LNCaP clone FGC (cell line): ENCODE results near the gene PLAAT2.
A peak's percentile ranks its signal among the peaks of the same experiment; 100 is the strongest.
"Not testable (repeated sequence)": the region's sequence is repeated elsewhere in the genome, so short reads cannot be mapped to it uniquely, and the experiment has no call there.

ENCODE experiments used
- DNase-seq: peaks from one replicate; pipeline ENCODE4 v3.0.0-alpha.2; 2011; ENCODE audit warnings: low read depth
- H3K4me3 ChIP-seq: 2 replicates; pipeline ENCODE4 v1.5.1; 2011; ENCODE audit warnings: mild to moderate bottlenecking, low read depth, low read length, control low read depth
- CTCF ChIP-seq: IDR thresholded peaks from 2 replicates; pipeline ENCODE4 v1.5.1; 2012; ENCODE audit warnings: mild to moderate bottlenecking; ENCODE audit not compliant: control insufficient read depth, insufficient read depth; ENCODE audit errors: extremely low read depth

The PLAAT2 gene

GRCh38 chr11:63543711-63544110, 19.5 kb downstream of the PLAAT2 start:
- DNase-seq = no peak
- TF ChIP-seq CTCF = no peak
- no peak overlapping the region for H3K4me3 ChIP-seq

DNA sequence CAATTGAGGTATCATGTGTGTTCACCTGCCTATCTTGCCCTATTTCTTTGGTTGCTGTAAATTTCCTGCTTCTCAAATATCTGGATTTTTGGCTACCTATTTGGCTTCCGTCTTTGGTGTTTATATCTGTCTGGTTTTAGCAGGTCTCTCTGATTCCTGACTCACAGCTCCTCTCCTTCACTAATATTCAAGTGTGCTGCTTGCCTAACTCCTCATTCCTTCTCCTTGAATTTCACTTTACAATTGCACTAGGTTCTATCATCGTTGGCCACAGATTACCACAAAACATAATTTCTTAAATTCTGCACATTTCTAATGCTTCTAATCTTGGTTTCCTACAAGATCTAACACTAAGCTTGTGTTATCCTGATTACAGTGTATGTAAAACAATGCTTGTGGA, 20.7 kb downstream of the PLAAT2 start:
- DNase-seq, H3K4me3 ChIP-seq: not testable (repeated sequence)

DNA sequence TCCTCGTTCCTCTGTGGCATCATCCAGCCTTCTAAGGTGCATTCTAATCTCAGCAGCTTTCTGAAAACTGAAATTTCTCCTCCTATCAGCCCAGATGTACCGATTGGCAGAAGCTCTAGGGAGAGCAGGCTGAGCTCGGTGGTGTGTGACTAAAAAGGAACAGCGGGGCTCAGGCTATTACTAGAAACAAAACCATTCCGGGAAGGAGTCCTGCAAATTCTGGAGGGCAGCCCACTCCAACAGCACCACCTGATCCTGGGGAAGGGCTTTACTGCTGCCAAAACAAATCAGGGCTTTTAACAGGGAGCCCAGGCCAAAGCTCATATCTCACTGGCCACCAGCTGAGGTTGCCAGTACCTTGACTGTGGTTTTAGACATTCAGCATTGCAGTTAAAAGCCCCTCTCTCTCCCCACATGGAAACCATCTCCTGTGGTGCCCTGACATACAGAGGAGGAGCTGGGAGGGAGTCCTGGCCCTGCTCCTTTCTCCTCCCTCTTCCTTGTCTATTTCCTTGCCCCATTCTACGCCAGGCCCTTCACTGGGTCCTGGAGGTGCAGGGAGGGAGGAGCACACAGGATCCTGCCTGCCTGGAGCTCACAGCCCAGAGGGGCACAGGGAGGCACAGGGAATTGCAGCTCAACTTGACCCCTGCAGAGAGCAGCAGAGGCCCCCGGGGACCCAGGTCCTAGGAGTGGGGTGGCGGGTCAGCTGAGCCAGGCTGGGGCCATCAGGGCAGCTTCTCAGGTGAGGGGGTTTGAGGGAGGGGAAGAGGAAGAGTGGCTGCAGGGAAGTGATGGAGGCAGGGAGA, 25.7 kb downstream of the PLAAT2 start:
- DNase-seq = peak; percentile 71
- no peak for TF ChIP-seq CTCF
- no peak overlapping the region for H3K4me3 ChIP-seq

GRCh38 chr11:63536669-63537292, 26.4 kb downstream of the PLAAT2 start, which contains the start of gene PLAAT4:
PLAAT4 (plus strand) TSS chr11:63536808; CDS start chr11:63536869, 61 bp downstream.
- no peak for DNase-seq
- H3K4me3 ChIP-seq = no peak within 1 kb of the TSS
- no peak for TF ChIP-seq CTCF

GRCh38 chr11:63535734-63536133, 27.4 kb downstream of the PLAAT2 start:
- DNase-seq = no peak
- TF ChIP-seq CTCF = no peak
- H3K4me3 ChIP-seq = no peak overlapping the region

DNA sequence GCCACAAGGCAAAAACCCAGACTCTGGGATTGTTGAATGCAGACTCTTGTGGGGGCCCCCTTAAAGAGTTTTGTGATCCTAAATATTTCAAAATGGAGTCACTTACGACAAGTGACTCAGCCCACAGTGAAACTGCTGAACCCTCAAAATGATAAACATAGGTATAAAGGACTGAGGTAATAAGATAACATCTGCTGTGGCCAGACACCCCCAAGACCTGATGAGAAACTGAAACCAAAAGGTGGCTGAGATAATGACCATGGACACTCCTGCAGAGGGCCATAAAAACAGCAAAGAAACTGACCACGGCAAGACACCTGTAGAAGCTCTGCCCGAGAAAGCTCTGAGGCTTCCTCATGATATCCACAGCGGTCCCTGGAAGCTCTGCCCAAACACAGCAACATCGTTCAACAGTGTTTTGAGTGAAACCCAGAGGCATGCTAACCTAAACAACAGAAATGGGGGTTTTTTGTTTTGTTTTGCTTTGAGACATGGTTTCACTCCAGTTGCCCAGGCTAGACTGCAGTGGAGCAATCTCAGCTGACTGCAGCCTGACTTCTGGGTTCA, 28.2 kb downstream of the PLAAT2 start:
- no peak for DNase-seq
- no peak overlapping the region for H3K4me3 ChIP-seq
- TF ChIP-seq CTCF = no peak

GRCh38 chr11:63534076-63534475, 29.1 kb downstream of the PLAAT2 start:
- TF ChIP-seq CTCF = no peak
- H3K4me3 ChIP-seq = no peak overlapping the region

More at GRCh38 chr11:63534076-63534475, 29.1 kb downstream of the PLAAT2 start:
- DNase-seq = no peak
